BLaER1 treated with 17β-estradiol and CSF1 and Interleukin-3, amounts not matched to agents 10 nM and 100 nM (cell line): ENCODE measurements around the gene GNAS-AS1.

ENCODE experiments used
- H3K27ac ChIP-seq, 11 experiments: shearing (Covaris generic); formaldehyde crosslinking; 2 replicates each; pipeline ENCODE4 v1.8.1; 2022
- H3K27me3 ChIP-seq, 11 experiments: shearing (Covaris generic); formaldehyde crosslinking; 2 replicates each; pipeline ENCODE4 v1.8.1; 2022
- H3K36me3 ChIP-seq, 11 experiments: shearing (Covaris generic); formaldehyde crosslinking; 2 replicates each; pipeline ENCODE4 v1.8.1; 2022
- H3K4me1 ChIP-seq, 10 experiments: shearing (Covaris generic); formaldehyde crosslinking; 2 replicates each; pipeline ENCODE4 v1.8.1; 2022
- H3K4me2 ChIP-seq, 11 experiments: shearing (Covaris generic); formaldehyde crosslinking; 2 replicates each; pipeline ENCODE4 v1.8.1; 2022
- H3K4me3 ChIP-seq, 10 experiments: shearing (Covaris generic); formaldehyde crosslinking; 2 replicates each; pipeline ENCODE4 v1.8.1; 2022
- H3K9ac ChIP-seq, 11 experiments: shearing (Covaris generic); formaldehyde crosslinking; 2 replicates each; pipeline ENCODE4 v1.8.1; 2022
- H3K9me3 ChIP-seq, 11 experiments: shearing (Covaris generic); formaldehyde crosslinking; replicated peaks in 1 of 11; 2 replicates each; pipeline ENCODE4 v1.8.1; 2022
- H4K20me1 ChIP-seq, 11 experiments: shearing (Covaris generic); formaldehyde crosslinking; 2 replicates each; pipeline ENCODE4 v1.8.1; 2022
- Cebpa-rat ChIP-seq, 11 experiments: shearing (Covaris generic); IDR thresholded peaks; 2 replicates each; pipeline ENCODE4 v1.8.1; 2022

GNAS-AS1 gene

GRCh38 chr20:58851221-58851968 lies 693 bp upstream of the GNAS-AS1 start:
- Histone ChIP-seq H3K4me3 (peak overlapping the region in 3 of 10 experiments; percentile 28 to 50 (median 45); a peak in 2 of 20 replicates), H3K4me1 (peaks cover 12 to 28% (median 16%) of the 10 kb centered on the region in 10 experiments), H3K27me3 (peaks cover 67 to 95% (median 79%) of the 10 kb centered on the region in 11 experiments), H3K4me2 (no peak overlapping the region), H3K9me3 (peaks cover 55 to 65% (median 60%) of the 10 kb centered on the region in 11 experiments), H4K20me1 (peaks cover 0 to 23% (median 0%) of the 10 kb centered on the region in 11 experiments; a peak in 4 of 22 replicates), H3K9ac (no peak overlapping the region), H3K36me3 (peaks cover 0 to 9% (median 0%) of the 10 kb centered on the region in 11 experiments; a peak in 5 of 22 replicates), H3K27ac (no peak overlapping the region)
- TF ChIP-seq Cebpa-rat (IDR thresholded peaks at IDR 0.05): no peak

DNA sequence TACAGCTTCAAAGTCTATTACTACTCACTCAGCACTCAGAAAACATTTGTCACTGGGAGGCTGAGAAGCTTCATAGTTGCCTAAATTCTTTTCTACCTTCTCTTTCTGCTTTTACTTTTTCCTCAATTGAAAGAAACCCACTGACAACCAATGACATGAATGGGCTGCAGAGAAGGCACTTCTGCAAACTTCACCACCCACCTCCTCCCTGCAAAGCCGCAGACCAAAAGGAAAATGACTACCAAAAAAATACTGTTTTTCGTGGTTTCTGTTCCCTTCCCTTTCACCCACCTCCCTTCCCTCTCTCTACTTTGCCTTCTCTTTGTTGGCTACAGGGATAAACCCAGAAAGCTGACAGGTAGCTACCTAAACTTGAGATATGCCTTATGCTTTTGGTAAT lies 3.2 kb downstream of the GNAS-AS1 start:
- Histone ChIP-seq H3K4me2 (peak overlapping the region; percentile 12 to 81 (median 44); a peak in 21 of 22 replicates), H3K4me3 (no peak overlapping the region), H3K36me3 (peaks cover 0 to 9% (median 0%) of the 10 kb centered on the region in 11 experiments; a peak in 4 of 22 replicates), H4K20me1 (peaks cover 0 to 37% (median 0%) of the 10 kb centered on the region in 11 experiments; a peak in 4 of 22 replicates), H3K27ac (no peak overlapping the region), H3K4me1 (peaks cover 12 to 27% (median 16%) of the 10 kb centered on the region in 10 experiments), H3K27me3 (peaks cover 44 to 95% (median 76%) of the 10 kb centered on the region in 11 experiments), H3K9ac (no peak overlapping the region), H3K9me3 (peaks cover 22 to 27% (median 23%) of the 10 kb centered on the region in 11 experiments)
- TF ChIP-seq Cebpa-rat (IDR thresholded peaks at IDR 0.05): no peak

DNA sequence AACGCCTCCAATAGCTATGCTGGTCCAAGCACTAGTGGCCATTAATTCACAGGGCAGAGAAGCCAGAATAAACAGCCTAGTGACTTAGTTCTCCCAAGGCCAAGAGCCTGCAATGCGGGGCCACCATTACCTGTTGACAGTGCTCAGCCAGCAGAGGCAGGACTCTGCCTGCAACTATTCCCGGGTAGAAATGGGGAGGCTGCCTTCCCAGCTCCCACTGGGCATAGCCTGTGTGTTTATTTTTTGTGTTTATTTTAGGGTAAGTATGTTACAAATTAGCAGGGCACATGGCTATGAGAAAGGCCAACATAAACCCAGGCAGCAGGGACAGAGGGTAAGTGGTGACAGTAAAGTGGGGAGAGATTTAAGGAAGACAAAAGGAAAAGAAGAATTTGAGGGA lies 5.0 kb downstream of the GNAS-AS1 start:
- Histone ChIP-seq H3K27me3 (peaks cover 44 to 95% (median 76%) of the 10 kb centered on the region in 11 experiments), H3K36me3 (no peaks in the 10 kb centered on the region), H3K9ac (no peak overlapping the region), H3K4me1 (peaks cover 12 to 27% (median 16%) of the 10 kb centered on the region in 10 experiments), H3K4me3 (no peak overlapping the region), H4K20me1 (peaks cover 0 to 42% (median 0%) of the 10 kb centered on the region in 11 experiments; a peak in 4 of 22 replicates), H3K4me2 (no peak overlapping the region), H3K27ac (no peak overlapping the region), H3K9me3 (peaks cover 14 to 26% (median 17%) of the 10 kb centered on the region in 11 experiments)
- TF ChIP-seq Cebpa-rat (IDR thresholded peaks at IDR 0.05): no peak

- no peak overlapping the region for H3K9ac ChIP-seq
- H3K36me3 ChIP-seq: no peaks in the 10 kb centered on the region
- no peak overlapping the region for H3K4me3 ChIP-seq
- H3K4me1 ChIP-seq: peaks cover 12 to 30% (median 15%) of the 10 kb centered on the region in 10 experiments
- H3K27ac ChIP-seq: no peak overlapping the region
- H3K9me3 ChIP-seq: peaks cover 19 to 35% (median 26%) of the 10 kb centered on the region in 11 experiments; a peak in 20 of 22 replicates
- no peak for TF ChIP-seq Cebpa-rat (IDR thresholded peaks at IDR 0.05)
- H3K27me3 ChIP-seq: peaks cover 49 to 93% (median 80%) of the 10 kb centered on the region in 11 experiments
- no peak overlapping the region for H3K4me2 ChIP-seq
- peaks cover 0 to 35% (median 0%) of the 10 kb centered on the region in 11 experiments; a peak in 5 of 22 replicates for H4K20me1 ChIP-seq
These were observed 7.6 kb downstream of the GNAS-AS1 start for GRCh38 chr20:58843128-58843556.

DNA sequence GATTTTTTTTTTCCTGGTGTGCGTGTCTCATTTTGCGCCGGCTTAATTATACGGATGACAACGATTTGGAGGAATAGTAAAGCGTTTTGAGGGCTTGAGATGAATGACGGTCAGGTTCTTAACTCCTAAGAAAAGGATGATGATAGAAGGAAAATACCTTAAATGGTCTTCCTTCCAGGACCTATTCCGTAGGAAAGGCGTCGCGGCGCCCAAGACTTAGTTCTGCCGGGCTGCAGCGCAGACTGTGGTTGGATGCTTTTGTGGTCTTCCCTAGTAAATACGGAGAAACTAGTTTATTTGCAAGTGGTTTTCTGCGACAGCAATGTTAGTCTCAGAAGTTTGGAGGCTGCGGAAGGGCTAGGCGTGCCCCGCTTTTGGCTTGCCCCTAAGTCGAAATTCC lies 8.4 kb downstream of the GNAS-AS1 start:
- peaks cover 49 to 89% (median 80%) of the 10 kb centered on the region in 11 experiments for H3K27me3 ChIP-seq
- no peak overlapping the region for H3K4me2 ChIP-seq
- no peak overlapping the region for H3K9ac ChIP-seq

GRCh38 chr20:58841539-58842264 lies 9.0 kb downstream of the GNAS-AS1 start:
- H3K9ac ChIP-seq: no peak overlapping the region
- no peak overlapping the region; a peak in 1 of 20 replicates for H3K4me3 ChIP-seq
- H3K4me2 ChIP-seq: no peak overlapping the region
- H3K27ac ChIP-seq: no peak overlapping the region
- H3K9me3 ChIP-seq: peaks cover 19 to 35% (median 26%) of the 10 kb centered on the region in 11 experiments; a peak in 20 of 22 replicates
- peaks cover 0 to 22% (median 0%) of the 10 kb centered on the region in 11 experiments; a peak in 4 of 22 replicates for H4K20me1 ChIP-seq
- peaks cover 49 to 84% (median 77%) of the 10 kb centered on the region in 11 experiments for H3K27me3 ChIP-seq
- no peaks in the 10 kb centered on the region for H3K36me3 ChIP-seq
- no peak for TF ChIP-seq Cebpa-rat (IDR thresholded peaks at IDR 0.05)
- H3K4me1 ChIP-seq: peaks cover under 1 to 16% (median 10%) of the 10 kb centered on the region in 10 experiments; a peak in 18 of 20 replicates

More for the DNA sequence above, 8.4 kb downstream of the GNAS-AS1 start:
- Histone ChIP-seq H3K4me1 (peaks cover 6 to 22% (median 10%) of the 10 kb centered on the region in 10 experiments), H4K20me1 (peaks cover 0 to 28% (median 0%) of the 10 kb centered on the region in 11 experiments; a peak in 5 of 22 replicates), H3K4me3 (no peak overlapping the region), H3K27ac (no peak overlapping the region), H3K9me3 (peaks cover 19 to 35% (median 26%) of the 10 kb centered on the region in 11 experiments; a peak in 20 of 22 replicates), H3K36me3 (no peaks in the 10 kb centered on the region)
- no peak for TF ChIP-seq Cebpa-rat (IDR thresholded peaks at IDR 0.05)

DNA sequence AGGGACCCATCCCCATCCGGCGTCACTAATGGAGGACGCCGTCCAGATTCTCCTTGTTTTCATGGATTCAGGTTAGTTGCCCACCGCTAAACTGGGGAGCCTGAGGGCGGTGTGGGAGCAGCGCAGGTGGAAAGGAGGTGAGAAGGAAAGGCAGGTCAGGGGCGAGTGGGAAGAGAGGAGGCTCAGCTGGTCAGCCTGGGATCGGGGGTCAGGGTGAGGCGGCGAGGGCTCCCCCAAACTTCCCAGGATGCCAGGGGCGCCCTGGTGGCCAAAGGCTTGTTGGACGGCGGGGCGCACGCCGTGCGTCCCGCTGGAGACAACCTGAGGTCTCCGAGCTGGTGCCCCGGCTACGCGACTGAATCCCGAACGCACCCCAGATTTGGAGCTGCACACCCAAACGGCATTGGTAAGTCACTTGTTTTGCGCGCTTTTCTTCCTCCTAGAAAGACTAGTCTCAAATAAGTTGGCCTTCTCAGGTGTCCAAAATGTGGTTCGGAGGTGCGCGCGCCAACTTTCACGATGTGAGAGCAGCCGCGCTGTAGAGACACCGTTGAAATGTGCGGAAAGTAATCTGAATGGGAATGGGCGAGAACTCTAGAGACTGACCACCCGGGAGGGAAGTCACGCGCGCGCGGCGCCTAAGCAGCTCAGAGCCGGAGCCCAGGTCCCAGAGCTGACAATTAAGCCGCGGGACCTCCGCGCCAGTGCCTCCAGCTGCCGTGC lies 9.7 kb downstream of the GNAS-AS1 start:
- Histone ChIP-seq H3K9me3 (peaks cover 19 to 35% (median 26%) of the 10 kb centered on the region in 11 experiments; a peak in 20 of 22 replicates), H3K4me1 (peaks cover 4 to 19% (median 8%) of the 10 kb centered on the region in 10 experiments; a peak in 17 of 20 replicates), H3K27ac (no peak overlapping the region), H4K20me1 (peaks cover 0 to 17% (median 0%) of the 10 kb centered on the region in 11 experiments; a peak in 3 of 22 replicates), H3K36me3 (no peaks in the 10 kb centered on the region), H3K4me3 (no peak overlapping the region; a peak in 1 of 20 replicates), H3K4me2 (no peak overlapping the region), H3K9ac (no peak overlapping the region), H3K27me3 (peaks cover 49 to 76% (median 71%) of the 10 kb centered on the region in 11 experiments)
- TF ChIP-seq Cebpa-rat (IDR thresholded peaks at IDR 0.05): no peak
